Ovary (tissue), 3 donors: ENCODE data around the gene PDK4.
A peak's percentile ranks its signal among the peaks of the same experiment; 100 is the strongest.

ENCODE experiments used
- EP300 ChIP-seq: sonication (generic); formaldehyde crosslinking; IDR thresholded peaks from one replicate; pipeline ENCODE4 v1.6.1; 2017; ENCODE audit warnings: antibody characterized with exemption
- POLR2A ChIP-seq: fragments of 450-650 bp; IDR thresholded peaks from one replicate; pipeline ENCODE4 v1.6.1; 2017; ENCODE audit warnings: antibody characterized with exemption, mild to moderate bottlenecking, moderate library complexity
- TF ChIP-seq, protein P1 (sequence below), 3 donors: fragments of 450-650 bp in 2 of 3; fragments of 200-600 bp in 1 of 3; IDR thresholded peaks; one replicate each; pipeline versions ENCODE4 v1.5.1 to v1.8.0; 2016 to 2022; ENCODE audit warnings: antibody characterized with exemption in 3 of 3, mild to moderate bottlenecking in 1 of 3
- donor health status: DM: no; HTN: no; CAD: no.

DNA sequence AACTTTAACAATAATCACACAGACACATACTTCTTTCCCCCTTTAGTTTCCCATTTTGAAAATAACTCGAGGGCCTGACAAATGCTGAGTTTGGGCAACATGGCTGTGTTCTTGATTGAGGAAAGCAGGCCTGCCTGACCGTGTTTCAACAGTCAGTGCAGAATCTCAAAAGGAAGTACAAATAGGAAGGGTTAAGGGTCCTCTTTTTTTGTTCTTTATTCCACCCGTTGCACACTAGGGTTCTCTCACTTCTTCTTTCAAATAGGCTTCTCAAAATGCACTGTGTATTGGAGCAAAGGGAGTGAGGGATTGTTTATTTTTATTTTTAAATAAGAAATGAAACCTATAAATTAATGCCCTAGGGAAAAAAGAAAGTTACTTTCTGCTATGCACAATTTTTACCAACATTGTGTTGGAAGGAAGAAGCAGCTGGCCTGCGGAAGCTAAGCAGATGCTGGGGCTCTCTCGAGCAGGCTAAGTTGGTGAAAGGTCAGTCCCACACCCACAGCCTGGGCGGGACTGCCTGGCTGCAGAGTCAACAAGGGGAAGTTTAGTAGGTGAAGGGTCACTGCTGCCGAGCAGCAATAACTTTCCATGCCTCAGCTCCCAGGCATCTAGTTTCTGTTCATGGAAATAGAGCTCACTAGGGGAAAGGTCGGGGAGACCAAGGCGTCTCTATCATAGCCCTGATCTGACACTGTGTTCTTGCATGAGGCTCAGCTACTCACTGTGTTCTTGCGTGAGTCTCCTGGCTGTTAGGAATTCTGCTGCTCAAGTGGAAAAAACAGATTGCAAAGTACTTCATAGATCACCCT is 12.2 kb upstream of the PDK4 start:
- TF ChIP-seq EP300: peak; percentile 96
- TF ChIP-seq, protein P1, sequence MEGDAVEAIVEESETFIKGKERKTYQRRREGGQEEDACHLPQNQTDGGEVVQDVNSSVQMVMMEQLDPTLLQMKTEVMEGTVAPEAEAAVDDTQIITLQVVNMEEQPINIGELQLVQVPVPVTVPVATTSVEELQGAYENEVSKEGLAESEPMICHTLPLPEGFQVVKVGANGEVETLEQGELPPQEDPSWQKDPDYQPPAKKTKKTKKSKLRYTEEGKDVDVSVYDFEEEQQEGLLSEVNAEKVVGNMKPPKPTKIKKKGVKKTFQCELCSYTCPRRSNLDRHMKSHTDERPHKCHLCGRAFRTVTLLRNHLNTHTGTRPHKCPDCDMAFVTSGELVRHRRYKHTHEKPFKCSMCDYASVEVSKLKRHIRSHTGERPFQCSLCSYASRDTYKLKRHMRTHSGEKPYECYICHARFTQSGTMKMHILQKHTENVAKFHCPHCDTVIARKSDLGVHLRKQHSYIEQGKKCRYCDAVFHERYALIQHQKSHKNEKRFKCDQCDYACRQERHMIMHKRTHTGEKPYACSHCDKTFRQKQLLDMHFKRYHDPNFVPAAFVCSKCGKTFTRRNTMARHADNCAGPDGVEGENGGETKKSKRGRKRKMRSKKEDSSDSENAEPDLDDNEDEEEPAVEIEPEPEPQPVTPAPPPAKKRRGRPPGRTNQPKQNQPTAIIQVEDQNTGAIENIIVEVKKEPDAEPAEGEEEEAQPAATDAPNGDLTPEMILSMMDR (IDR thresholded peaks at IDR 0.05): no peak
- peak; percentile 34 for TF ChIP-seq POLR2A
